ENCODE data around the gene SLC12A8.

Gene SLC12A8

GRCh38 chr3:125149462-125149861 lies 63.1 kb downstream of the SLC12A8 start:
- peaks cover 6 to 69% (median 52%) of the 10 kb centered on the region in 5 donors for H3K4me1 ChIP-seq (ENCODE audit: control insufficient read depth in 5 of 5, insufficient read depth in 5 of 5, low read length in 5 of 5)
- H3K9ac ChIP-seq (ENCODE audit: low read length in 5 of 5) = no peak overlapping the region
- H3K36me3 ChIP-seq (ENCODE audit: control insufficient read depth in 5 of 5, insufficient read depth in 5 of 5, low read length in 5 of 5) = no peaks in the 10 kb centered on the region
- no peaks in the 10 kb centered on the region for H3K9me3 ChIP-seq (ENCODE audit: control insufficient read depth in 5 of 5, low read length in 5 of 5)
- no peak overlapping the region for H3K27ac ChIP-seq (ENCODE audit: low read depth, low read length)
- H3K27me3 ChIP-seq (ENCODE audit: control insufficient read depth in 5 of 5, insufficient read depth in 4 of 5, low read length in 5 of 5) = no peaks in the 10 kb centered on the region
- no peak overlapping the region for H3K4me3 ChIP-seq (ENCODE audit: low read depth in 1 of 5, low read length in 5 of 5)

GRCh38 chr3:125148836-125149235 lies 63.7 kb downstream of the SLC12A8 start:
- peak overlapping the region in 1 of 5 donors; percentile 13 for H3K9ac ChIP-seq (ENCODE audit: low read length in 5 of 5)
- H3K4me1 ChIP-seq (ENCODE audit: control insufficient read depth in 5 of 5, insufficient read depth in 5 of 5, low read length in 5 of 5) = peaks cover 11 to 74% (median 57%) of the 10 kb centered on the region in 5 donors
- H3K36me3 ChIP-seq (ENCODE audit: control insufficient read depth in 5 of 5, insufficient read depth in 5 of 5, low read length in 5 of 5) = no peaks in the 10 kb centered on the region
- no peaks in the 10 kb centered on the region for H3K27me3 ChIP-seq (ENCODE audit: control insufficient read depth in 5 of 5, insufficient read depth in 4 of 5, low read length in 5 of 5)
- no peak overlapping the region for H3K27ac ChIP-seq (ENCODE audit: low read depth, low read length)
- peak overlapping the region in 1 of 5 donors; percentile 36 for H3K4me3 ChIP-seq (ENCODE audit: low read depth in 1 of 5, low read length in 5 of 5)
- H3K9me3 ChIP-seq (ENCODE audit: control insufficient read depth in 5 of 5, low read length in 5 of 5) = no peaks in the 10 kb centered on the region

GRCh38 chr3:125148016-125148812 lies 64.3 kb downstream of the SLC12A8 start:
- peaks cover 11 to 78% (median 64%) of the 10 kb centered on the region in 5 donors for H3K4me1 ChIP-seq (ENCODE audit: control insufficient read depth in 5 of 5, insufficient read depth in 5 of 5, low read length in 5 of 5)
- no peaks in the 10 kb centered on the region for H3K36me3 ChIP-seq (ENCODE audit: control insufficient read depth in 5 of 5, insufficient read depth in 5 of 5, low read length in 5 of 5)
- no peaks in the 10 kb centered on the region for H3K27me3 ChIP-seq (ENCODE audit: control insufficient read depth in 5 of 5, insufficient read depth in 4 of 5, low read length in 5 of 5)
- no peak overlapping the region for H3K27ac ChIP-seq (ENCODE audit: low read depth, low read length)
- peak overlapping the region in 1 of 5 donors; percentile 13 for H3K9ac ChIP-seq (ENCODE audit: low read length in 5 of 5)
- H3K9me3 ChIP-seq (ENCODE audit: control insufficient read depth in 5 of 5, low read length in 5 of 5) = no peaks in the 10 kb centered on the region
- peak overlapping the region in 1 of 5 donors; percentile 36 for H3K4me3 ChIP-seq (ENCODE audit: low read depth in 1 of 5, low read length in 5 of 5)

GRCh38 chr3:125147491-125147820 lies 65.1 kb downstream of the SLC12A8 start:
- no peak overlapping the region for H3K27ac ChIP-seq (ENCODE audit: low read depth, low read length)

GRCh38 chr3:125146626-125147490 lies 65.7 kb downstream of the SLC12A8 start:
- peaks cover 0 to 2% (median 0%) of the 10 kb centered on the region in 5 donors for H3K27me3 ChIP-seq (ENCODE audit: control insufficient read depth in 5 of 5, insufficient read depth in 4 of 5, low read length in 5 of 5)
- H3K4me1 ChIP-seq (ENCODE audit: control insufficient read depth in 5 of 5, insufficient read depth in 5 of 5, low read length in 5 of 5) = peaks cover 13 to 85% (median 77%) of the 10 kb centered on the region in 5 donors
- H3K27ac ChIP-seq (ENCODE audit: low read depth, low read length) = peak overlapping the region; percentile 21
- no peaks in the 10 kb centered on the region for H3K9me3 ChIP-seq (ENCODE audit: control insufficient read depth in 5 of 5, low read length in 5 of 5)
- H3K9ac ChIP-seq (ENCODE audit: low read length in 5 of 5) = peak overlapping the region in 1 of 5 donors; percentile 35
- H3K36me3 ChIP-seq (ENCODE audit: control insufficient read depth in 5 of 5, insufficient read depth in 5 of 5, low read length in 5 of 5) = no peaks in the 10 kb centered on the region
- peak overlapping the region in 1 of 5 donors; percentile 10 for H3K4me3 ChIP-seq (ENCODE audit: low read depth in 1 of 5, low read length in 5 of 5)

More at GRCh38 chr3:125147491-125147820, 65.1 kb downstream of the SLC12A8 start:
- peaks cover 0 to 2% (median 0%) of the 10 kb centered on the region in 5 donors for H3K27me3 ChIP-seq (ENCODE audit: control insufficient read depth in 5 of 5, insufficient read depth in 4 of 5, low read length in 5 of 5)
- peak overlapping the region in 1 of 5 donors; percentile 10 for H3K4me3 ChIP-seq (ENCODE audit: low read depth in 1 of 5, low read length in 5 of 5)
- no peak overlapping the region for H3K9ac ChIP-seq (ENCODE audit: low read length in 5 of 5)
- no peaks in the 10 kb centered on the region for H3K9me3 ChIP-seq (ENCODE audit: control insufficient read depth in 5 of 5, low read length in 5 of 5)
- H3K36me3 ChIP-seq (ENCODE audit: control insufficient read depth in 5 of 5, insufficient read depth in 5 of 5, low read length in 5 of 5) = no peaks in the 10 kb centered on the region
- peaks cover 13 to 82% (median 71%) of the 10 kb centered on the region in 5 donors for H3K4me1 ChIP-seq (ENCODE audit: control insufficient read depth in 5 of 5, insufficient read depth in 5 of 5, low read length in 5 of 5)

GRCh38 chr3:125145751-125146475 lies 66.6 kb downstream of the SLC12A8 start:
- peak overlapping the region in 1 of 5 donors; percentile 35 for H3K9ac ChIP-seq (ENCODE audit: low read length in 5 of 5)
- peaks cover 0 to 2% (median 0%) of the 10 kb centered on the region in 5 donors for H3K27me3 ChIP-seq (ENCODE audit: control insufficient read depth in 5 of 5, insufficient read depth in 4 of 5, low read length in 5 of 5)
- no peaks in the 10 kb centered on the region for H3K36me3 ChIP-seq (ENCODE audit: control insufficient read depth in 5 of 5, insufficient read depth in 5 of 5, low read length in 5 of 5)
- H3K4me1 ChIP-seq (ENCODE audit: control insufficient read depth in 5 of 5, insufficient read depth in 5 of 5, low read length in 5 of 5) = peaks cover 13 to 84% (median 80%) of the 10 kb centered on the region in 5 donors
- peak overlapping the region; percentile 21 for H3K27ac ChIP-seq (ENCODE audit: low read depth, low read length)
- no peaks in the 10 kb centered on the region for H3K9me3 ChIP-seq (ENCODE audit: control insufficient read depth in 5 of 5, low read length in 5 of 5)
- H3K4me3 ChIP-seq (ENCODE audit: low read depth in 1 of 5, low read length in 5 of 5) = no peak overlapping the region

GRCh38 chr3:125144653-125145314 lies 67.8 kb downstream of the SLC12A8 start:
- no peak overlapping the region for H3K9ac ChIP-seq (ENCODE audit: low read length in 5 of 5)

GRCh38 chr3:125143982-125144652 lies 68.4 kb downstream of the SLC12A8 start:
- H3K9ac ChIP-seq (ENCODE audit: low read length in 5 of 5) = peak overlapping the region in 1 of 5 donors; percentile 23
- peaks cover 0 to 5% (median 0%) of the 10 kb centered on the region in 5 donors for H3K27me3 ChIP-seq (ENCODE audit: control insufficient read depth in 5 of 5, insufficient read depth in 4 of 5, low read length in 5 of 5)
- no peak overlapping the region for H3K4me3 ChIP-seq (ENCODE audit: low read depth in 1 of 5, low read length in 5 of 5)
- no peaks in the 10 kb centered on the region for H3K36me3 ChIP-seq (ENCODE audit: control insufficient read depth in 5 of 5, insufficient read depth in 5 of 5, low read length in 5 of 5)
- H3K9me3 ChIP-seq (ENCODE audit: control insufficient read depth in 5 of 5, low read length in 5 of 5) = no peaks in the 10 kb centered on the region
- H3K27ac ChIP-seq (ENCODE audit: low read depth, low read length) = no peak overlapping the region
- peaks cover 10 to 82% (median 71%) of the 10 kb centered on the region in 5 donors for H3K4me1 ChIP-seq (ENCODE audit: control insufficient read depth in 5 of 5, insufficient read depth in 5 of 5, low read length in 5 of 5)

More at GRCh38 chr3:125144653-125145314, 67.8 kb downstream of the SLC12A8 start:
- Histone ChIP-seq H3K9me3 (ENCODE audit: control insufficient read depth in 5 of 5, low read length in 5 of 5) (no peaks in the 10 kb centered on the region), H3K36me3 (ENCODE audit: control insufficient read depth in 5 of 5, insufficient read depth in 5 of 5, low read length in 5 of 5) (no peaks in the 10 kb centered on the region), H3K4me3 (ENCODE audit: low read depth in 1 of 5, low read length in 5 of 5) (no peak overlapping the region), H3K27me3 (ENCODE audit: control insufficient read depth in 5 of 5, insufficient read depth in 4 of 5, low read length in 5 of 5) (peaks cover 0 to 5% (median 0%) of the 10 kb centered on the region in 5 donors), H3K4me1 (ENCODE audit: control insufficient read depth in 5 of 5, insufficient read depth in 5 of 5, low read length in 5 of 5) (peaks cover 10 to 87% (median 78%) of the 10 kb centered on the region in 5 donors), H3K27ac (ENCODE audit: low read depth, low read length) (no peak overlapping the region)

- Histone ChIP-seq H3K27me3 (ENCODE audit: control insufficient read depth in 5 of 5, insufficient read depth in 4 of 5, low read length in 5 of 5) (peaks cover 0 to 5% (median 0%) of the 10 kb centered on the region in 5 donors), H3K9ac (ENCODE audit: low read length in 5 of 5) (no peak overlapping the region), H3K36me3 (ENCODE audit: control insufficient read depth in 5 of 5, insufficient read depth in 5 of 5, low read length in 5 of 5) (no peaks in the 10 kb centered on the region), H3K4me3 (ENCODE audit: low read depth in 1 of 5, low read length in 5 of 5) (no peak overlapping the region), H3K9me3 (ENCODE audit: control insufficient read depth in 5 of 5, low read length in 5 of 5) (no peaks in the 10 kb centered on the region), H3K4me1 (ENCODE audit: control insufficient read depth in 5 of 5, insufficient read depth in 5 of 5, low read length in 5 of 5) (peaks cover 9 to 76% (median 65%) of the 10 kb centered on the region in 5 donors), H3K27ac (ENCODE audit: low read depth, low read length) (no peak overlapping the region)
These were observed 69.0 kb downstream of the SLC12A8 start for GRCh38 chr3:125143538-125143937.

Data from subcutaneous abdominal adipose tissue (tissue), 5 donors.